T-helper 2 cell treated with Interferon-gamma antibody and Interleukin-4, amounts not matched to agents 5 μg/mL and 100 μg/mL, for 36 hours (primary cell): ENCODE data around the gene ATP6V1B1.

ENCODE experiments used
- DNase-seq: peaks from one replicate; pipeline ENCODE4 v3.0.0; 2021; ENCODE audit warnings: low spot score
- H3K27ac Mint-ChIP-seq: one replicate; pipeline ENCODE4 v1.8.0; 2021; ENCODE audit warnings: mild to moderate bottlenecking, mixed read lengths
- H3K27me3 Mint-ChIP-seq: one replicate; pipeline ENCODE4 v1.8.0; 2021; ENCODE audit warnings: low read depth, mixed read lengths
- H3K36me3 Mint-ChIP-seq: one replicate; pipeline ENCODE4 v1.8.0; 2021; ENCODE audit warnings: low read depth, mixed read lengths
- H3K4me1 Mint-ChIP-seq: one replicate; pipeline ENCODE4 v1.8.0; 2021; ENCODE audit warnings: low read depth, mixed read lengths
- H3K4me3 Mint-ChIP-seq: one replicate; pipeline ENCODE4 v1.8.0; 2022; ENCODE audit warnings: mild to moderate bottlenecking, moderate library complexity, mixed read lengths
- H3K9me3 Mint-ChIP-seq: one replicate; pipeline ENCODE4 v1.8.0; 2021; ENCODE audit warnings: mixed read lengths

The ATP6V1B1 gene

DNA sequence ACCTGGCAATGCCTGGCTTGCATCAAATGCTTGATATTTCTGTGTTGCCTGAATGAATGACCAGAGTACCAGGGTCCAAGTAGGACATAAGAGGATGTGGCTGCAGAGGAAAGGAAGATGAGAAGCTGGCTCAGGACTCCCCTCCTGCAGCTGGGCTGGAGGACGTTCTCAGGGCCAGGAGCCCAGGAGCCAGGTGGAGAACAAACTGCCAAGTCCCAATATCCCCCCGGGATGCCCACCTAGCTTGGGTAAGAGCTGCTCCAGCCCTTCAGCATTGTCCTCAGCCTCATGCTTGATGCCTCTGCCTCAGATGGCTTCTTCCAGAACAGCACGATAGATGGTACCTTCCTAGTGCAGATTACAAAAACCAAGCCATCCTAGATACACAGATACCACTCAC lies 8.6 kb upstream of the ATP6V1B1 start:
- no peaks in the 10 kb centered on the region for H3K9me3 Mint-ChIP-seq
- no peak for DNase-seq
- no peak overlapping the region for H3K4me3 Mint-ChIP-seq
- no peaks in the 10 kb centered on the region for H3K4me1 Mint-ChIP-seq
- peaks cover 6% of the 10 kb centered on the region for H3K27me3 Mint-ChIP-seq
- no peaks in the 10 kb centered on the region for H3K36me3 Mint-ChIP-seq
- no peak overlapping the region for H3K27ac Mint-ChIP-seq

DNA sequence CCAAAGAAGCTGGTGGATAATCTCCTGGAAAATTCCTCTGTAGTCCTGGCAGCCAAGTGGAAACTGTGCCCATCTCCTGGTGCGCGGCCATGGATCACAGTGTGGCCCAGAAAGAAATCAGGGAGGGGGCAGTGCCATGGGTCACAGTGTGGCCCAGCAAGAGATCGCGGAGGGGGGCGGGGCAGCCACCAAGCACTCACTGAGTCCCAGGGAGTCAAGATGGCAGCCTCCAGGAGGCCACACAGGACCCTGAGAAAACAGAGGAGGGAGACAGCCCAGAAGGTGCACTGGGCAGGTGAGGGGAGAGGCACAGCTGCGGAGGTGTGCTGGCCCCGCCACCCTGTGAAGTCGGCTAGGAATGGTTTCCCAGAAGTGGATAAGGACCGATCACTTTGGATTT lies 8.1 kb upstream of the ATP6V1B1 start:
- Mint-ChIP-seq H3K4me3 (no peak overlapping the region), H3K4me1 (no peaks in the 10 kb centered on the region), H3K27me3 (peaks cover 6% of the 10 kb centered on the region), H3K36me3 (no peaks in the 10 kb centered on the region), H3K9me3 (no peaks in the 10 kb centered on the region), H3K27ac (no peak overlapping the region)
- DNase-seq, result no peak

- no peaks in the 10 kb centered on the region for H3K36me3 Mint-ChIP-seq
- H3K27ac Mint-ChIP-seq, result no peak overlapping the region
- H3K27me3 Mint-ChIP-seq, result peaks cover 6% of the 10 kb centered on the region
- H3K9me3 Mint-ChIP-seq, result no peaks in the 10 kb centered on the region
- no peak for DNase-seq
- no peaks in the 10 kb centered on the region for H3K4me1 Mint-ChIP-seq
- no peak overlapping the region for H3K4me3 Mint-ChIP-seq
These were observed 7.3 kb upstream of the ATP6V1B1 start for GRCh38 chr2:70928366-70928765.

- Mint-ChIP-seq H3K4me3 (no peak overlapping the region), H3K36me3 (no peaks in the 10 kb centered on the region), H3K4me1 (no peaks in the 10 kb centered on the region), H3K27me3 (peaks cover 11% of the 10 kb centered on the region), H3K9me3 (no peaks in the 10 kb centered on the region), H3K27ac (no peak overlapping the region)
- no peak for DNase-seq
These were observed 5.0 kb upstream of the ATP6V1B1 start for GRCh38 chr2:70930371-70931329.

GRCh38 chr2:70931376-70932000 lies 4.2 kb upstream of the ATP6V1B1 start:
- Mint-ChIP-seq H3K9me3 (no peaks in the 10 kb centered on the region), H3K4me3 (no peak overlapping the region), H3K27me3 (peaks cover 8% of the 10 kb centered on the region), H3K4me1 (no peaks in the 10 kb centered on the region), H3K27ac (no peak overlapping the region), H3K36me3 (no peaks in the 10 kb centered on the region)
- no peak for DNase-seq

GRCh38 chr2:70932631-70933230 lies 3.0 kb upstream of the ATP6V1B1 start:
- H3K36me3 Mint-ChIP-seq, result no peaks in the 10 kb centered on the region
- no peak overlapping the region for H3K27ac Mint-ChIP-seq
- no peaks in the 10 kb centered on the region for H3K9me3 Mint-ChIP-seq
- no peaks in the 10 kb centered on the region for H3K4me1 Mint-ChIP-seq
- no peak for DNase-seq
- H3K27me3 Mint-ChIP-seq, result peaks cover 8% of the 10 kb centered on the region
- no peak overlapping the region for H3K4me3 Mint-ChIP-seq

GRCh38 chr2:70934981-70935380 lies 719 bp upstream of the ATP6V1B1 start:
- no peaks in the 10 kb centered on the region for H3K4me1 Mint-ChIP-seq
- H3K36me3 Mint-ChIP-seq, result no peaks in the 10 kb centered on the region
- H3K27me3 Mint-ChIP-seq, result peaks cover 11% of the 10 kb centered on the region
- no peak overlapping the region for H3K4me3 Mint-ChIP-seq
- no peaks in the 10 kb centered on the region for H3K9me3 Mint-ChIP-seq
- no peak overlapping the region for H3K27ac Mint-ChIP-seq
- DNase-seq, result no peak

DNA sequence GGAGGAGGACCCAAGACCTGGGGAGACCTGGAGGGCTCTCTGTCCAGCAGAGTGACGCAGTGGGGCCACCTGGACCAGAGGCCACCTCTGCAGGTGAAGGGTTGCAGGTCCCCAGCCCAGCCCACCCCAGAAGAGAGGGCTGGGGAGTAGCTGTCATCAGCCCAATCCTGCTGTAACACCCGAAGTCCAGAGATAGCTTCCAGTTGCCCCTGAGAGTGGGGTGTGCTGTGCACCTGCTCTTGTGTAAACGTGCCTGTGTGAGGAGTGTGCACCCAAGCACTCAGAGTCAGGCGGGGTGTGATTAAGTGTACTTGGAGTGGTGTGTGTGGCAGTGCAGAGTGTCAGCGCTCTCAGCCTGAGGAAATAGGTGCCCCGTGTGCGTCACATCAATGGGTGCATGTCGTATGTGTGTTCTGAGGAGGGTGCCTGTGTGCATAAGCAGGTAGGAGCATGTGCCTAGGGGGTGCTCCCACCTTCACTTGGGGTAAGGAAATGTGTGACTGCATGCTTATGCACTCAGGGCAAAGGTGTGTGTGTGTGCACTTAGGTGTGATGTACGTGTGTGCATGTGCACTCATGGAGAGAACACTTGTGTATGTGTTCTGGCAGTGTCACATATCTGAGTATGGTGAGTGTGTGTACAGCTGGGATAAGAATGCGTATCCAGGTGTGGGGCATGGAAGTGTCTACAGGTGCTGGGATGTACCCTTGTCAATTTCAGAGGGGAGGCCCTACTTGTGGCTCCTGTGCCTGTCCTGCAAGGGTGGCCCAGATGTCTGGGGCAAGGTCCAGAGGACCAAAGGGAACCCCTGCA lies 672 bp downstream of the ATP6V1B1 start:
- H3K4me1 Mint-ChIP-seq, result no peaks in the 10 kb centered on the region
- no peak overlapping the region for H3K27ac Mint-ChIP-seq
- H3K4me3 Mint-ChIP-seq, result no peak overlapping the region
- peaks cover 17% of the 10 kb centered on the region for H3K27me3 Mint-ChIP-seq
- no peaks in the 10 kb centered on the region for H3K9me3 Mint-ChIP-seq
- no peak for DNase-seq
- H3K36me3 Mint-ChIP-seq, result no peaks in the 10 kb centered on the region

- Mint-ChIP-seq H3K36me3 (no peaks in the 10 kb centered on the region), H3K9me3 (no peaks in the 10 kb centered on the region), H3K4me3 (no peak overlapping the region), H3K27ac (no peak overlapping the region), H3K27me3 (peaks cover 18% of the 10 kb centered on the region), H3K4me1 (no peaks in the 10 kb centered on the region)
- no peak for DNase-seq
These were observed 1.5 kb downstream of the ATP6V1B1 start for GRCh38 chr2:70936979-70937811.

DNA sequence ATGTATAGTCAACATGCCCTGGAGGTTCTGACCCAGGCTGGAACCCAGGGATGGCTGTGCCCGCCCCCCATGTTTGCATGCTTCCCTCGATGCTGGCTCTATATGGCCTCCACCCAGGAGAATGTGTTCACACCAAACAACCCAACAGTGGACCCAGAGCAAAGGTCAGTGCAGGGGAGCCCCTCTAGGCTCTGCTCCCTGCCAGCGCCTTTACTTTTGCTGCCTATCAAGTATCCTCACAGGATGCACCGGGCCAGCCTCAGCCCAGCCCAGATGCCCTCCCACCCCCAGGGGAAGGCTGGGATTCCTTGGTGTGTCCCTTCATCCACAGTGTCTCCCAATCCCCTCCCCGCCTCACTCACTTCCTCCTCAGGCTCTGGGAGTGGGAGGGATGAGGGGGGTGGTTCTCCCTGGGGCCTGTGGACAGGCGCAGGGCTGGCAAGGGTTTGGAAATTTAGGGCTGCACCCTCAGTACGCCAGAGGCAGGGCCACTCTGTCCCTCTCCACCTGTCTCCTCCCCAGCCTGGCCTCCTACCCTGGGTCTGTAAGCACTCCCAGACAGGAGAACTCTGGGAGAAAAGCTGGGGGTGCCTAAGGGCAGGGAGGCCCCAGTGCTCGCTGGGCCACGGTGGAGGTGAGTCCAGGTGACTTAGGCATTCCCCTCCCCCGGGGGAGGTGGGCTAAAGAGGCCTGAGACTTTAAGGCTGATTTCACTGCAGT lies 2.3 kb downstream of the ATP6V1B1 start:
- no peaks in the 10 kb centered on the region for H3K9me3 Mint-ChIP-seq
- H3K27me3 Mint-ChIP-seq, result peaks cover 18% of the 10 kb centered on the region
- no peak overlapping the region for H3K27ac Mint-ChIP-seq
- no peak for DNase-seq
- no peaks in the 10 kb centered on the region for H3K4me1 Mint-ChIP-seq
- no peaks in the 10 kb centered on the region for H3K36me3 Mint-ChIP-seq
- no peak overlapping the region for H3K4me3 Mint-ChIP-seq

- no peak overlapping the region for H3K27ac Mint-ChIP-seq
- no peak for DNase-seq
- H3K4me1 Mint-ChIP-seq, result no peaks in the 10 kb centered on the region
- H3K4me3 Mint-ChIP-seq, result no peak overlapping the region
- peaks cover 18% of the 10 kb centered on the region for H3K27me3 Mint-ChIP-seq
- no peaks in the 10 kb centered on the region for H3K9me3 Mint-ChIP-seq
- H3K36me3 Mint-ChIP-seq, result no peaks in the 10 kb centered on the region
These were observed 2.9 kb downstream of the ATP6V1B1 start for GRCh38 chr2:70938586-70938950.

- Mint-ChIP-seq H3K9me3 (no peaks in the 10 kb centered on the region), H3K36me3 (no peaks in the 10 kb centered on the region), H3K27me3 (peaks cover 18% of the 10 kb centered on the region), H3K4me1 (no peaks in the 10 kb centered on the region), H3K27ac (no peak overlapping the region), H3K4me3 (no peak overlapping the region)
- DNase-seq, result no peak
These were observed 3.5 kb downstream of the ATP6V1B1 start for GRCh38 chr2:70939001-70939838.
